OCI-LY1 (cell line): ENCODE measurements around the gene PLIN4.

ENCODE experiments used
- EZH2 ChIP-seq: fragments of 200-600 bp; sonication (generic), shearing (Covaris generic); IDR thresholded peaks from 2 replicates; pipeline ENCODE4 v1.8.0; 2017; ENCODE audit warnings: borderline replicate concordance, mixed run types, mild to moderate bottlenecking, antibody characterized with exemption, low read length, moderate library complexity, mixed read lengths
- TF ChIP-seq, protein P1 (sequence below): fragments of 200-600 bp; sonication (generic), shearing (Covaris generic); IDR thresholded peaks from 2 replicates; pipeline ENCODE4 v1.5.1; 2017; ENCODE audit warnings: mild to moderate bottlenecking, antibody characterized with exemption, low read length, moderate library complexity, mixed read lengths

DNA sequence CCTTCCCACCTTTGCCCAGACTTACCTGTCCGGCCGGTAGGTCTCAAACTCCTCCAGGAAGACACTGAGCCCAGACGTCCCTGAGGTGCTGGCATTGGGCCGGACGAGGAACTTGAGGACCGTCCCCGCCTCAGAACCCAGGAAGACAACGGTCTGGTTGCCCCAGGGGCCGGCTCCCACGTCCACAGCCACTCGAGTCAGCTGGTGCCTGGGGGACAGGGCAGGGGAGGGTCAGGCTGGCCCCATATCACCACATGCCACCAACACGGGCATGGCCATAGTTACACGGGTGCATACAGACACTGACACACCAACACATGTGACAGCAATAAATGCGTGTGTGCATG is 29.9 kb upstream of the PLIN4 start:
- TF ChIP-seq, protein P1, sequence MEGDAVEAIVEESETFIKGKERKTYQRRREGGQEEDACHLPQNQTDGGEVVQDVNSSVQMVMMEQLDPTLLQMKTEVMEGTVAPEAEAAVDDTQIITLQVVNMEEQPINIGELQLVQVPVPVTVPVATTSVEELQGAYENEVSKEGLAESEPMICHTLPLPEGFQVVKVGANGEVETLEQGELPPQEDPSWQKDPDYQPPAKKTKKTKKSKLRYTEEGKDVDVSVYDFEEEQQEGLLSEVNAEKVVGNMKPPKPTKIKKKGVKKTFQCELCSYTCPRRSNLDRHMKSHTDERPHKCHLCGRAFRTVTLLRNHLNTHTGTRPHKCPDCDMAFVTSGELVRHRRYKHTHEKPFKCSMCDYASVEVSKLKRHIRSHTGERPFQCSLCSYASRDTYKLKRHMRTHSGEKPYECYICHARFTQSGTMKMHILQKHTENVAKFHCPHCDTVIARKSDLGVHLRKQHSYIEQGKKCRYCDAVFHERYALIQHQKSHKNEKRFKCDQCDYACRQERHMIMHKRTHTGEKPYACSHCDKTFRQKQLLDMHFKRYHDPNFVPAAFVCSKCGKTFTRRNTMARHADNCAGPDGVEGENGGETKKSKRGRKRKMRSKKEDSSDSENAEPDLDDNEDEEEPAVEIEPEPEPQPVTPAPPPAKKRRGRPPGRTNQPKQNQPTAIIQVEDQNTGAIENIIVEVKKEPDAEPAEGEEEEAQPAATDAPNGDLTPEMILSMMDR: no peak
- no peak for TF ChIP-seq EZH2
